IMR-90 (cell line): ENCODE data around the gene RNF149. TPM values are rescaled to one million over a fixed set of nuclear protein-coding genes. Genes with fewer than 3 reads are reported as not detected.

Experiments used
- ATAC-seq: fragments of 200-7000 bp; cut with Tn5 transposase; 2 replicates; pipeline ENCODE4 v1.9.1; 2020; ENCODE audit warnings: low read depth, mild to moderate bottlenecking, moderate library complexity
- BruUV-seq: library from RNA; stranded (reverse); fragments of 400-500 nt; replicated peaks from 2 replicates; lab custom pipeline; 2021; lab: Mats Ljungman, UMichigan
- CTCF ChIA-PET: fragments of 300-600 bp; formaldehyde crosslinking; extraction: SDS; loops from one replicate; lab custom pipeline; 2021; ENCODE audit warnings: antibody characterized with exemption; lab: Yijun Ruan, JAX
- POLR2A ChIA-PET: fragments of 300-600 bp; sonication (Branson Sonifier 250); formaldehyde crosslinking; loops from one replicate; lab custom pipeline; 2022; ENCODE audit warnings: antibody characterized with exemption; ENCODE audit not compliant: unreplicated experiment; lab: Charles Lee
- DNase-seq: peaks from one replicate; pipeline ENCODE4 v3.0.0; 2013
- H2AFZ ChIP-seq: replicated peaks from 2 replicates; pipeline ENCODE3; 2013; ENCODE audit warnings: low read length, mild to moderate bottlenecking; ENCODE audit not compliant: poor library complexity
- H2AK5ac ChIP-seq: 2 replicates; pipeline ENCODE4 v1.6.1; 2013; ENCODE audit warnings: low read depth, low read length, inconsistent platforms
- H2AK9ac ChIP-seq: replicated peaks from 2 replicates; pipeline ENCODE3; 2013; ENCODE audit warnings: mild to moderate bottlenecking, low read depth, low read length, moderate library complexity; ENCODE audit not compliant: poor library complexity
- H2BK120ac ChIP-seq: 2 replicates; pipeline ENCODE4 v1.6.1; 2013; ENCODE audit warnings: low read depth, low read length, inconsistent platforms
- H2BK15ac ChIP-seq: 3 replicates; pipeline ENCODE4 v1.6.1; 2013; ENCODE audit warnings: low read depth, low read length, inconsistent platforms
- H2BK20ac ChIP-seq: 2 replicates; pipeline ENCODE4 v1.6.1; 2013; ENCODE audit warnings: low read depth, mild to moderate bottlenecking, inconsistent platforms, low read length, moderate library complexity
- H2BK5ac ChIP-seq: 2 replicates; pipeline ENCODE4 v1.6.1; 2013; ENCODE audit warnings: mild to moderate bottlenecking, low read depth, low read length, inconsistent platforms; ENCODE audit not compliant: poor library complexity, severe bottlenecking
- H3K14ac ChIP-seq: replicated peaks from 2 replicates; pipeline ENCODE4 v1.6.1; 2013; ENCODE audit warnings: low read depth, low read length, inconsistent platforms
- H3K18ac ChIP-seq: 2 replicates; pipeline ENCODE4 v1.6.1; 2013; ENCODE audit warnings: low read depth, low read length, control low read depth
- H3K23ac ChIP-seq: 2 replicates; pipeline ENCODE4 v1.6.1; 2013; ENCODE audit warnings: low read depth, low read length, inconsistent platforms
- H3K27ac ChIP-seq: 2 replicates; pipeline ENCODE4 v1.5.1; 2013; ENCODE audit warnings: mild to moderate bottlenecking, control low read depth, low read length; ENCODE audit not compliant: insufficient read depth
- H3K27me3 ChIP-seq: 2 replicates; pipeline ENCODE4 v1.6.1; 2013; ENCODE audit warnings: low read length; ENCODE audit not compliant: control insufficient read depth, insufficient read depth
- H3K36me3 ChIP-seq: 2 replicates; pipeline ENCODE4 v1.6.1; 2013; ENCODE audit warnings: low read length, mixed read lengths; ENCODE audit not compliant: control insufficient read depth, insufficient read depth
- H3K4ac ChIP-seq: 2 replicates; pipeline ENCODE4 v1.6.1; 2013; ENCODE audit warnings: low read depth, low read length, inconsistent platforms
- H3K4me1 ChIP-seq: 2 replicates; pipeline ENCODE4 v1.6.1; 2013; ENCODE audit warnings: low read length, mixed read lengths; ENCODE audit not compliant: control insufficient read depth, insufficient read depth
- H3K4me2 ChIP-seq: 2 replicates; pipeline ENCODE4 v1.6.1; 2013; ENCODE audit warnings: low read depth, mild to moderate bottlenecking, control low read depth, low read length, moderate library complexity
- H3K4me3 ChIP-seq: 2 replicates; pipeline ENCODE4 v1.5.1; 2013; ENCODE audit warnings: low read depth, mild to moderate bottlenecking, control low read depth, low read length, moderate library complexity; ENCODE audit not compliant: insufficient read depth
- H3K56ac ChIP-seq: 2 replicates; pipeline ENCODE4 v1.6.1; 2013; ENCODE audit warnings: low read length, inconsistent platforms; ENCODE audit not compliant: insufficient read depth; ENCODE audit errors: extremely low read depth
- H3K79me1 ChIP-seq, 2 experiments: 2 replicates each; pipeline ENCODE4 v1.6.1; 2013; ENCODE audit warnings: low read length in 2 of 2, inconsistent platforms in 1 of 2, low read depth in 1 of 2
- H3K9ac ChIP-seq: 2 replicates; pipeline ENCODE4 v1.6.1; 2013; ENCODE audit warnings: low read depth, low read length, control low read depth
- H3K9me1 ChIP-seq: 2 replicates; pipeline ENCODE4 v1.6.1; 2013; ENCODE audit warnings: low read length, inconsistent platforms; ENCODE audit not compliant: insufficient read depth
- H3K9me3 ChIP-seq: 2 replicates; pipeline ENCODE4 v1.6.1; 2013; ENCODE audit warnings: low read length; ENCODE audit not compliant: control insufficient read depth, insufficient read depth
- H4K20me1 ChIP-seq: 2 replicates; pipeline ENCODE4 v1.6.1; 2013; ENCODE audit warnings: low read length, inconsistent platforms; ENCODE audit not compliant: insufficient read depth
- H4K5ac ChIP-seq: 2 replicates; pipeline ENCODE4 v1.6.1; 2013; ENCODE audit warnings: mild to moderate bottlenecking, low read depth, low read length, control low read depth
- H4K8ac ChIP-seq, 2 experiments: 2 replicates each; pipeline ENCODE4 v1.6.1; 2013; ENCODE audit warnings: low read depth in 2 of 2, low read length in 2 of 2, control low read depth in 1 of 2, inconsistent platforms in 1 of 2
- H4K91ac ChIP-seq: 2 replicates; pipeline ENCODE4 v1.6.1; 2013; ENCODE audit warnings: low read depth, low read length, inconsistent platforms; ENCODE audit not compliant: insufficient read depth
- BHLHE40 ChIP-seq: fragments of 150-350 bp; IDR thresholded peaks from 2 replicates; pipeline ENCODE4 v1.6.1; 2016; ENCODE audit warnings: mild to moderate bottlenecking, low read depth, low read length
- CEBPB ChIP-seq: IDR thresholded peaks from 2 replicates; pipeline ENCODE4 v1.6.1; 2012; ENCODE audit warnings: low read depth, low read length, improper control_type of control experiment
- CHD1 ChIP-seq: IDR thresholded peaks from 2 replicates; pipeline ENCODE4 v1.6.1; 2012; ENCODE audit warnings: low read depth, low read length, improper control_type of control experiment
- CTCF ChIP-seq: conservative IDR thresholded peaks from 2 replicates; pipeline ENCODE4 v1.5.1; 2012; ENCODE audit warnings: mild to moderate bottlenecking, low read depth, low read length, improper control_type of control experiment
- FOS ChIP-seq: fragments of 150-350 bp; IDR thresholded peaks from 2 replicates; pipeline ENCODE4 v1.6.1; 2016; ENCODE audit warnings: low read depth, low read length
- MAFK ChIP-seq: IDR thresholded peaks from 2 replicates; pipeline ENCODE4 v1.6.1; 2012; ENCODE audit warnings: low read depth, low read length, improper control_type of control experiment
- MAZ ChIP-seq: IDR thresholded peaks from 2 replicates; pipeline ENCODE4 v1.6.1; 2012; ENCODE audit warnings: low read depth, mild to moderate bottlenecking, low read length, improper control_type of control experiment, moderate library complexity, borderline replicate concordance
- NFE2L2 ChIP-seq: fragments of 150-350 bp; IDR thresholded peaks from 2 replicates; pipeline ENCODE4 v1.6.1; 2016; ENCODE audit warnings: low read depth, mild to moderate bottlenecking, low read length
- POLR2A ChIP-seq: IDR thresholded peaks from 2 replicates; pipeline ENCODE4 v1.6.1; 2012; ENCODE audit warnings: mild to moderate bottlenecking, low read depth, low read length
- RAD21 ChIP-seq: IDR thresholded peaks from 2 replicates; pipeline ENCODE4 v1.6.1; 2012; ENCODE audit warnings: low read length, improper control_type of control experiment
- RCOR1 ChIP-seq: IDR thresholded peaks from 2 replicates; pipeline ENCODE4 v1.6.1; 2012; ENCODE audit warnings: mild to moderate bottlenecking, low read length, improper control_type of control experiment; ENCODE audit not compliant: insufficient replicate concordance
- RFX5 ChIP-seq: IDR thresholded peaks from 2 replicates; pipeline ENCODE4 v1.8.0; 2012; ENCODE audit warnings: low read depth, mild to moderate bottlenecking, low read length, moderate library complexity
- SMC3 ChIP-seq: fragments of 150-350 bp; IDR thresholded peaks from 2 replicates; pipeline ENCODE4 v1.6.1; 2016; ENCODE audit warnings: low read depth, mild to moderate bottlenecking, antibody characterized with exemption, low read length, moderate library complexity
- WGBS, 2 experiments: methylation state at CpG; one replicate each; pipeline versions ENCODE4 v1.1.5 to v1.1.7; 2013; ENCODE audit warnings: missing lambda C conversion rate in 2 of 2; ENCODE audit not compliant: insufficient read length in 1 of 2; ENCODE audit errors: extremely low coverage in 2 of 2; 5-methylcytosine and 5-hydroxymethylcytosine counted together
- dilution Hi-C: fragments of 300-500 bp; cut with HindIII; formaldehyde crosslinking; loops from one replicate; pipeline ENCODE4 v1.14.3; 2018; ENCODE audit warnings: low sequenced_read_pairs; ENCODE audit not compliant: unreplicated experiment
- in situ Hi-C: fragments of 300-500 bp; cut with MboI; formaldehyde crosslinking; loops from 3 replicates; pipeline ENCODE4 v1.14.3; 2019; ENCODE audit warnings: low sequenced_read_pairs, inconsistent platforms, mixed read lengths
- intact Hi-C: fragments of 100-400 bp; cut with micrococcal nuclease; formaldehyde crosslinking; loops from 2 replicates; pipeline ENCODE4 v1.10.0; 2022
- polyA plus RNA-seq, 3 experiments: library from polyadenylated mRNA; depleted of rRNA; stranded (reverse); fragments of >200 nt; gene quantifications; 2 replicates each; pipeline ENCODE4 v1.2.3, GENCODE V29; 2012; ENCODE audit warnings: low replicate concordance in 1 of 3
- total RNA-seq: library from RNA; depleted of rRNA; stranded (reverse); fragments of >200 nt; gene quantifications from 2 replicates; pipeline ENCODE4 v1.2.3, GENCODE V29; 2012
- TF ChIP-seq, protein P1 (sequence below): fragments of 150-350 bp; IDR thresholded peaks from 2 replicates; pipeline ENCODE4 v1.6.1; 2017; ENCODE audit warnings: mild to moderate bottlenecking, antibody characterized with exemption, low read length, low read depth
- TF ChIP-seq, protein P2 (sequence below): fragments of 150-350 bp; IDR thresholded peaks from 2 replicates; pipeline ENCODE4 v1.6.1; 2016; ENCODE audit warnings: low read depth, mild to moderate bottlenecking, low read length, moderate library complexity, borderline replicate concordance

Gene RNF149
- total and polyA plus RNA-seq, 2 of the 4 experiments (the other 2 are of a cell fraction), result 14.5 to 18.6 TPM

DNA sequence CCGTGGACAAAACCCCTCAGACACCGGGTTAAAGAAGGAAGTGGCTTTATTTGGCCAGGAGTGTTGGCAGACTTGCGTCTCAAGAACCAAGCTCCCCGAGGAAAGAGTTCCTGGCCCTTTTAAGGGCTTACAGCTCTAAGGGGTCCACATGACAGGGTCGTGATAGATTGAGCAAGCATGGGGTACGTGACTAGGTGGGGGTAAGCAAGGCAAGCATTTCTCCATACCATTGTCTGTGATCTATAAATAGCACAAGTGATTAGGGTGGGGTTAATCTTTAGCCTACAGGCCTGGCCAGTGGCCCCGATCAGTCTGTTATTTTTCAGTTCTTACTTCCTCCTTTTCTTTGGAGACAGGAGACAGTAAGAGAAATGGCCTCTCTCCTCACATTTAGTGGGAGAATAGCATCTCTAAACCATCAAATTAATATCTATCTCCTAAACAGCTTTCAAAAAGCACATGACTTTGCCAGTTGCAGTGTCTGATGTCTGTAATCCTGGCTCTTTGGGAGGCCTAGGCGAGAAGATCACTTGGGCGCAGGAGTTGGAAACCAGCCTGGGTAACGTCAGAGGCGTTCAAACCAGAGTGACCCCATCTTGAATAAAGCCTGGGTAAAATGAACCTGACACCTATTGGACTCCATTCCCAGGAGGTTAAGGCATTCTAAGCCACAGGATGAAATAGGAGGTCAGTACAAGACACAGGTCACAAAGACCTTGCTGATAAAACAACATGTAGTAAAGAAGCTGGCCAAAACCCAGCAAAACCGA lies 74.1 kb downstream of the RNF149 start:
- Histone ChIP-seq H2AK9ac (no peak overlapping the region), H3K4me3 (no peak overlapping the region), H4K5ac (no peak overlapping the region), H3K23ac (no peak overlapping the region), H3K4ac (no peak overlapping the region), H2BK20ac (no peak overlapping the region), H3K27me3 (no peaks in the 10 kb centered on the region; the same call in 1 of the 2 replicates), H3K18ac (no peak overlapping the region), H3K9me1 (peaks cover 2% of the 10 kb centered on the region; the same call in 1 of the 2 replicates), H2AFZ (no peak overlapping the region), H2BK15ac (no peak overlapping the region), H3K4me2 (no peak overlapping the region), H4K91ac (no peak overlapping the region), H3K14ac (no peak overlapping the region), H3K9me3 (no peaks in the 10 kb centered on the region), H2AK5ac (no peak overlapping the region), H3K79me1 (no peaks in the 10 kb centered on the region), H2BK120ac (no peak overlapping the region), H3K56ac (no peak overlapping the region), H3K4me1 (peaks cover 2% of the 10 kb centered on the region), H3K36me3 (no peaks in the 10 kb centered on the region), H3K9ac (no peak overlapping the region), H3K27ac (no peak overlapping the region), H4K8ac (no peak overlapping the region), H4K20me1 (no peaks in the 10 kb centered on the region), H2BK5ac (no peak overlapping the region)
- intact Hi-C loops (no loop called here), in situ Hi-C loops (no loop called here), dilution Hi-C loops (no loop called here)
- 60% methylated on average over 1 of the region's 12 CpGs; no CpG with 5 or more reads in 1 of the 2 experiments for WGBS, 2 experiments
- POLR2A ChIA-PET, result no interaction called here
- no peak for DNase-seq
- ATAC-seq, result no peak
- CTCF ChIA-PET, result interaction anchor here (0.7 kb wide), 1 partner anchor 116 kb away, joined by 3 read pairs; no protein-coding TSS in a partner anchor
- BruUV-seq, result no TSS peak
- no peak for TF ChIP-seq NFE2L2
- TF ChIP-seq CEBPB, result no peak
- TF ChIP-seq, protein P1, sequence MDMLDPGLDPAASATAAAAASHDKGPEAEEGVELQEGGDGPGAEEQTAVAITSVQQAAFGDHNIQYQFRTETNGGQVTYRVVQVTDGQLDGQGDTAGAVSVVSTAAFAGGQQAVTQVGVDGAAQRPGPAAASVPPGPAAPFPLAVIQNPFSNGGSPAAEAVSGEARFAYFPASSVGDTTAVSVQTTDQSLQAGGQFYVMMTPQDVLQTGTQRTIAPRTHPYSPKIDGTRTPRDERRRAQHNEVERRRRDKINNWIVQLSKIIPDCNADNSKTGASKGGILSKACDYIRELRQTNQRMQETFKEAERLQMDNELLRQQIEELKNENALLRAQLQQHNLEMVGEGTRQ, result no peak
- TF ChIP-seq POLR2A, result no peak
- TF ChIP-seq, protein P2, sequence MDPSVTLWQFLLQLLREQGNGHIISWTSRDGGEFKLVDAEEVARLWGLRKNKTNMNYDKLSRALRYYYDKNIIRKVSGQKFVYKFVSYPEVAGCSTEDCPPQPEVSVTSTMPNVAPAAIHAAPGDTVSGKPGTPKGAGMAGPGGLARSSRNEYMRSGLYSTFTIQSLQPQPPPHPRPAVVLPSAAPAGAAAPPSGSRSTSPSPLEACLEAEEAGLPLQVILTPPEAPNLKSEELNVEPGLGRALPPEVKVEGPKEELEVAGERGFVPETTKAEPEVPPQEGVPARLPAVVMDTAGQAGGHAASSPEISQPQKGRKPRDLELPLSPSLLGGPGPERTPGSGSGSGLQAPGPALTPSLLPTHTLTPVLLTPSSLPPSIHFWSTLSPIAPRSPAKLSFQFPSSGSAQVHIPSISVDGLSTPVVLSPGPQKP, result no peak
- TF ChIP-seq CTCF, result no peak
- no peak for TF ChIP-seq SMC3
- no peak for TF ChIP-seq FOS
- TF ChIP-seq RAD21, result no peak
- no peak for TF ChIP-seq MAZ
- TF ChIP-seq MAFK, result no peak
- TF ChIP-seq RFX5, result no peak
- no peak for TF ChIP-seq RCOR1
- no peak for TF ChIP-seq CHD1
- no peak for TF ChIP-seq BHLHE40
